GM19468 (cell line): ENCODE data around the gene ITGA5.
"Not testable (repeated sequence)": the region's sequence is repeated elsewhere in the genome, so short reads cannot be mapped to it uniquely, and the experiment has no call there.

ENCODE experiments used
- ATAC-seq: cut with Tn5 transposase; IDR thresholded peaks from one replicate; pipeline ENCODE4 v1.9.1; 2021; ENCODE audit warnings: mild to moderate bottlenecking, moderate library complexity, moderate number of reproducible peaks; ENCODE audit not compliant: unreplicated experiment; ENCODE audit errors: extremely low read depth

Gene ITGA5

GRCh38 chr12:54357506-54358190 is 61.4 kb downstream of the ITGA5 start:
- ATAC-seq = no peak

- ATAC-seq = no peak
Measured at GRCh38 chr12:54356951-54357356, 62.1 kb downstream of the ITGA5 start.

- no peak for ATAC-seq
Measured at GRCh38 chr12:54356228-54356627, 62.8 kb downstream of the ITGA5 start.

GRCh38 chr12:54355104-54355815 is 63.8 kb downstream of the ITGA5 start:
- no peak for ATAC-seq

- ATAC-seq = not testable (repeated sequence)
Measured at GRCh38 chr12:54354271-54354670, 64.8 kb downstream of the ITGA5 start.

GRCh38 chr12:54352891-54353874 is 65.9 kb downstream of the ITGA5 start:
- no peak for ATAC-seq

- ATAC-seq = no peak
Measured at GRCh38 chr12:54352022-54352531, 67.0 kb downstream of the ITGA5 start.

- ATAC-seq = no peak
Measured at GRCh38 chr12:54351341-54351740, 67.7 kb downstream of the ITGA5 start.

- no peak for ATAC-seq
Measured at GRCh38 chr12:54350743-54351142, 68.3 kb downstream of the ITGA5 start.

- no peak for ATAC-seq
Measured at GRCh38 chr12:54349679-54350078, 69.4 kb downstream of the ITGA5 start.

GRCh38 chr12:54349036-54349435 is 70.0 kb downstream of the ITGA5 start:
- no peak for ATAC-seq
